Brain microvascular endothelial cell (primary cell): ENCODE data around the gene TERT.
"Not testable (repeated sequence)": the region's sequence is repeated elsewhere in the genome, so short reads cannot be mapped to it uniquely, and the experiment has no call there.

Source experiments
- DNase-seq: peaks from one replicate; pipeline ENCODE4 v3.0.0-alpha.2; 2020
- H3K27ac ChIP-seq: fragments of 250-450 bp; sonication (Bioruptor Pico); 2 replicates; pipeline ENCODE4 v1.5.1; 2020; ENCODE audit warnings: mild to moderate bottlenecking, moderate library complexity
- H3K27me3 ChIP-seq: fragments of 250-450 bp; sonication (Bioruptor Pico); replicated peaks from 2 replicates; pipeline ENCODE4 v1.5.1; 2020; ENCODE audit warnings: mild to moderate bottlenecking
- H3K36me3 ChIP-seq: fragments of 250-450 bp; sonication (Bioruptor Pico); replicated peaks from 2 replicates; pipeline ENCODE4 v1.5.1; 2020; ENCODE audit warnings: mild to moderate bottlenecking
- H3K4me3 ChIP-seq: 2 replicates; pipeline ENCODE4 v1.5.1; 2011; ENCODE audit warnings: low read depth, mild to moderate bottlenecking, control low read depth, low read length, moderate library complexity
- in situ Hi-C: cut with HindIII; loops from 2 replicates; pipeline ENCODE4 v1.10.0; 2017; ENCODE audit warnings: low sequenced_read_pairs, low pct_ligation_motif_present
- TF ChIP-seq, protein P1 (sequence below): IDR thresholded peaks from 2 replicates; pipeline ENCODE4 v1.5.1; 2011; ENCODE audit warnings: low read depth, mild to moderate bottlenecking, moderate library complexity, low read length, control low read depth, inconsistent platforms; ENCODE audit errors: missing control alignments

The TERT gene

DNA sequence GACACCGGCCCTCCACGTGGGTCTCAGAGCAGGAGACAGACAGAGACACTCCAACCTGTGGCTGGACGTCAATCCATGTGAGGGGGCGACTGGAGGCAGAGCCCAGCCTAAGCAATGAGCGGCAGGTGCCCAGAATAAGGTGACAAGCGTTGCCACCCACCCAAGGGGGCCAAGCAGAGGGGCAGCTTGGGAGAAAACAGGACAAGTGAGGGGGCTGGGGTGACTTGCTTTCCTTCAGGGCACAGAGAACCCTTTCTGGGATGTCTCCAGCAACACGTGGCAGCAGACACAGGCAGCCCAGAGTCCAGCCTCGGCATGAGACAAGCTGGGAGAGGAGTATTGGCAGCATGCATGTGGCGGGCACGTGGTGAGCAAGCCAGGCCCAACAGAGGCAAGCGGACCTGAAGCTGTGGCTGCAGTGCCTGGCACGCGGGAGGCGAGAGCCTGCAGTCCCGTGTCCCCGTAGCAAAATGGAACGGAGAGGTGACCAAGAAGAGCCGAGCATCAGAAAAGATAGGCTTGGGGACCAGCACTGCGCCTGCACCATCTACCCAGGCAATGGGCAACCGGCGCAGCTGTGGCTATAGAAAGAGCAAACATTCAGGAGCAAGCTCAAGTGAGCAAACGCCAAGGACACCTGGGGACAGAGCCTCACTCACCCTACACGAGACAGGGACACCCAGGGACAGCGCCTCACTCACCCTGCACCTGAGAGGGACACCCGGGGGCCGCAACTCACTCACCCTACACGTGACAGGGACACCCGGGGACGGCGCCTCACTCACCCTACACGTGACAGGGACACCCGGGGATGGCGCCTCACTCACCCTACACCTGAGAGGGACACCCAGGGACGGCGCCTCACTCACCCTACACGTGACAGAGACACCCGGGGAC, 6.2 kb downstream of the TERT start:
- Histone ChIP-seq H3K4me3 (no peak overlapping the region), H3K27me3 (no peaks in the 10 kb centered on the region), H3K27ac (no peak overlapping the region), H3K36me3 (no peaks in the 10 kb centered on the region)
- TF ChIP-seq, protein P1, sequence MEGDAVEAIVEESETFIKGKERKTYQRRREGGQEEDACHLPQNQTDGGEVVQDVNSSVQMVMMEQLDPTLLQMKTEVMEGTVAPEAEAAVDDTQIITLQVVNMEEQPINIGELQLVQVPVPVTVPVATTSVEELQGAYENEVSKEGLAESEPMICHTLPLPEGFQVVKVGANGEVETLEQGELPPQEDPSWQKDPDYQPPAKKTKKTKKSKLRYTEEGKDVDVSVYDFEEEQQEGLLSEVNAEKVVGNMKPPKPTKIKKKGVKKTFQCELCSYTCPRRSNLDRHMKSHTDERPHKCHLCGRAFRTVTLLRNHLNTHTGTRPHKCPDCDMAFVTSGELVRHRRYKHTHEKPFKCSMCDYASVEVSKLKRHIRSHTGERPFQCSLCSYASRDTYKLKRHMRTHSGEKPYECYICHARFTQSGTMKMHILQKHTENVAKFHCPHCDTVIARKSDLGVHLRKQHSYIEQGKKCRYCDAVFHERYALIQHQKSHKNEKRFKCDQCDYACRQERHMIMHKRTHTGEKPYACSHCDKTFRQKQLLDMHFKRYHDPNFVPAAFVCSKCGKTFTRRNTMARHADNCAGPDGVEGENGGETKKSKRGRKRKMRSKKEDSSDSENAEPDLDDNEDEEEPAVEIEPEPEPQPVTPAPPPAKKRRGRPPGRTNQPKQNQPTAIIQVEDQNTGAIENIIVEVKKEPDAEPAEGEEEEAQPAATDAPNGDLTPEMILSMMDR = no peak
- in situ Hi-C loops = no loop called here
- DNase-seq = no peak

DNA sequence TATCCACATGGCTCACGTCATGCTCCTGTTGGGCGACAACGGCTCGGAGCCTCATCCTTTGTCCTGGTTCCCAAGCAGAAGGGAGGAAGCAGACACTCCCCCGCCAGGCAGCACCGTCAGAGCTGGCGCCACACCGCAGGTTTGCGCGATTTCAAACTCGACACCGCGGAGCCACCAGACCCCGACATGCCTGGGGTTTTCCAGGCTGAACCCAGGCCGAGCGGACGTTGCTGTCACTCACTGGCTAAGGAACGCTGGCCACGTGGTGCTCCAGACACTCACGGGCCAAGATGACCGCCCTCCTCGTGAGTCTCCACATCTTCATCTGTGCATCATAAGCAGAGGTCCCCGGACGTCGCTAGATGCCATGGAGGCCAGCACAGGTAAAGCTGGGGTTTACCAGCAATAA, 9.0 kb downstream of the TERT start:
- no peak overlapping the region for H3K4me3 ChIP-seq
- no peaks in the 10 kb centered on the region for H3K36me3 ChIP-seq
- TF ChIP-seq, protein P1 = no peak
- DNase-seq = no peak
- H3K27ac ChIP-seq = no peak overlapping the region
- H3K27me3 ChIP-seq = no peaks in the 10 kb centered on the region
- in situ Hi-C loops = no loop called here

DNA sequence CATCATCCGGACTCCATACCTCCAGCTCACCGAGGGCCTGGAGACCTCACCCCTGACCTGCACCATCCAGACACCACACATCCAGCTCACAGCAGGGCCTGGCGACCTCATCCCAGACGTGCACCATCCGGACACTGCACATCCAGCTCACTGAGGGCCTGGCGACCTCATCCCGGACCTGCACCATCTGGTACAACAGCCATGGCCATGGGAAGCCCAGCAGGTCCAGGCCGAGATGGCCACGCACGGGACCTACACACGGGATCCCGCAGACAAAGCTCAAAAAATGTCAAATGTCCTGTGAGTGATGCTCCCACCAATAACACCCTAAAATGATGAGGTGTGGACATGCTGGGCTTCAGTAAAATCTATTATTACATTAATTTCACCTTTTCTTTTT, 9.7 kb downstream of the TERT start:
- TF ChIP-seq, protein P1 = no peak
- Histone ChIP-seq H3K4me3 (no peak overlapping the region), H3K27me3 (no peaks in the 10 kb centered on the region), H3K27ac (no peak overlapping the region), H3K36me3 (no peaks in the 10 kb centered on the region)
- in situ Hi-C loops = no loop called here
- no peak for DNase-seq

DNA sequence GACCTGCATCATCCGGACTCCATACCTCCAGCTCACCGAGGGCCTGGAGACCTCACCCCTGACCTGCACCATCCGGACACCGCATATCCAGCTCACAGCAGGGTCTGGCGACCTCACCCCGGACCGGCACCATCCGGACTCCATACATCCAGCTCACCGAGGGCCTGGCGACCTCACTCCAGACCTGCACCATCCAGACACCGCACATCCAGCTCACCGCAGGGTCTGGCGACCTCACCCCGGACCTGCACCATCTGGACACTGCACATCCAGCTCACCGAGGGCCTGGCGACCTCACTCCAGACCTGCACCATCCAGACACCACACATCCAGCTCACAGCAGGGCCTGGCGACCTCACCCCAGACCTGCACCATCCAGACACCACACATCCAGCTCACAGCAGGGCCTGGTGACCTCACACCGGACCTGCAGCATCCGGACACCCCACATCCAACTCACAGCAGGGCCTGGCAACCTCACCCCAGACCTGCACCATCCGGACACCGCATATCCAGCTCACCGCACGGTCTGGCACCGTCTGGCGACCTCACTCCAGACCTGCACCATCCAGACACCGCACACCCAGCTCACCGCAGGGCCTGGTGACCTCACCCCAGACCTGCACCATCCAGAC, 10.4 kb downstream of the TERT start:
- H3K36me3 ChIP-seq, DNase-seq, in situ Hi-C loops: not testable (repeated sequence)

DNA sequence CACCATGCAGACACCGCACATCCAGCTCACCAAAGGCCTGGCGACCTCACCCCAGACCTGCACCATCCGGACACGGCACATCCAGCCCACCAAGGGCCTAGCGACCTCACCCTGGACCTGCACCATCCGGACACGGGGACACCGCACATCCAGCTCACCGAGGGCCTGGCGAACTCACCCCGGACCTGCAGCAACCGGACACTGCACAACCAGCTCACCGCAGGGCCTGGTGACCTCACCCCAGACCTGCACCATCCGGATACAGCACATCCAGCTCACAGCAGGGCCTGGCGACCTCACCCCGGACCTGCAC, 11.2 kb downstream of the TERT start:
- H3K4me3 ChIP-seq, H3K36me3 ChIP-seq, H3K27me3 ChIP-seq, H3K27ac ChIP-seq, in situ Hi-C loops, DNase-seq: not testable (repeated sequence)

More for the DNA sequence above, 10.4 kb downstream of the TERT start:
- H3K4me3 ChIP-seq, H3K27me3 ChIP-seq, H3K27ac ChIP-seq: not testable (repeated sequence)

DNA sequence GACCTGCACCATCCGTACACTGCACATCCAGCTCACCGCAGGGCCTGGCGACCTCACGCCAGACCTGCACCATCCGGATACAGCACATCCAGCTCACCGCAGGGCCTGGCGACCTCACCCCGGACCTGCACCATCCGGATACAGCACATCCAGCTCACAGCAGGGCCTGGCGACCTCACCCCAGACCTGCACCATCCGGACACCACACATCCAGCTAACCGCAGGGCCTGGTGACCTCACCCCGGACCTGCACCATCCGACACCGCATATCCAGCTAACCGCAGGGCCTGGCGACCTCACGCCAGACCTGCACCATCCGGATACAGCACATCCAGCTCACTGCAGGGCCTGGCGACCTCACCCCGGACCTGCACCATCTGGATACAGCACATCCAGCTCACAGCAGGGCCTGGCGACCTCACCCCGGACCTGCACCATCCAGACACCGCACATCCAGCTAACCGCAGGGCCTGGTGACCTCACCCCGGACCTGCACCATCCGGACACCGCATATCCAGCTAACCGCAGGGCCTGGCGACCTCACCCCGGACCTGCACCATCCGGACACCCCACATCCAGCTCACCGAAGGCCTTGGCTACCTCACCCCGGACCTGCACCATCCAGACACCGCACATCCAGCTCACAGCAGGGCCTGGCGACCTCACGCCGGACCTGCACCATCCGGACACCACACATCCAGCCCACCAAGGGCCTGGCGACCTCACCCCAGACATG, 11.7 kb downstream of the TERT start:
- H3K27me3 ChIP-seq, DNase-seq, in situ Hi-C loops: not testable (repeated sequence)

More for the DNA sequence above, 11.7 kb downstream of the TERT start:
- H3K27ac ChIP-seq, H3K36me3 ChIP-seq, H3K4me3 ChIP-seq: not testable (repeated sequence)
